Stimulated activated CD8-positive, alpha-beta memory T cell treated with anti-CD3 and anti-CD28 coated beads, Interleukin-12 subunit alpha, Interleukin-12 subunit beta, amount 100 ng/mL, for 24 hours (primary cell): ENCODE measurements around the gene ZNF584.

Experiments
- DNase-seq: peaks from one replicate; pipeline ENCODE4 v3.0.0-alpha.2; 2020; ENCODE audit errors: extremely low read depth

Gene ZNF584

GRCh38 chr19:58385891-58386575 lies 22.4 kb upstream of the ZNF584 start:
- DNase-seq: no peak

DNA sequence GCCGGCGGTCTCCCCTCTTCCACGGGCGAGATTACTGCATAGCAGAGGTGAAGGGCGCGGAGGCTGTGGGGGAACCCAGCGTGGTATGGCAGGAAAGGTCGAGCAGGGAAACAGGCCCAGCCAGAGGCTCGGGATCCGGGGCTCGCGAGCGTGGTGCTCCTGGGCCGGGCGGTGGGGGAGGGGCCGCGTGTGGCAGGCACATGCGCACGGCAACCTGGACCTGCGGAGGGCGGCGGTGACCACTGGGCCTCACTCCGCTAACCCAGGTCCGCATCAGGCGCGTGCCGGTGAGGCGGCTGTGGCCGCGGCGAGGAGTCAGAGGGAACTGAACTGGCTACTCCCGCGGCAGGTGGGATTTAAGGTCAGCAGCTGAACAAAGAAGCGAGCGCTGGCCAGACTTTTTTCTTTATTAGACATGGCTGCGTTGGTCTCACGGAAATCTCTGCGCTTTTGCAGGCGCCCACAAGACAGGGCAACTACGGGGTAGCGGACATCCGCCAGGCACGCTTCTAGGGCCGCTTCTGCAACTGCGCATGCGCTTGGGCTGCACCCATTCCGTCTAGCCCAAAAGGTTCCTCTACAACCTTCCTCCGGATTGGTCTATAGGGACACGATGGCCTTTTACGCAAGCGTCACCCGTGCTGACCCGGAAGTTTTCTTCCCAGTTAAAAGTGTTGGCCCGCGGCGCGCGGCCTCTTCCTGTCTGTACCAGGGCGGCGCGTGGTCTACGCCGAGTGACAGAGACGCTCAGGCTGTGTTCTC lies 21.7 kb upstream of the ZNF584 start, which contains the start of gene RPS5:
RPS5 (plus strand) TSS at position 694 of the 762 bp plus-strand sequence. CDS start 869 bp downstream, outside the sequence.
- peak; percentile 84 for DNase-seq

- no peak for DNase-seq
Measured at GRCh38 chr19:58387338-58388174, 20.9 kb upstream of the ZNF584 start.

DNA sequence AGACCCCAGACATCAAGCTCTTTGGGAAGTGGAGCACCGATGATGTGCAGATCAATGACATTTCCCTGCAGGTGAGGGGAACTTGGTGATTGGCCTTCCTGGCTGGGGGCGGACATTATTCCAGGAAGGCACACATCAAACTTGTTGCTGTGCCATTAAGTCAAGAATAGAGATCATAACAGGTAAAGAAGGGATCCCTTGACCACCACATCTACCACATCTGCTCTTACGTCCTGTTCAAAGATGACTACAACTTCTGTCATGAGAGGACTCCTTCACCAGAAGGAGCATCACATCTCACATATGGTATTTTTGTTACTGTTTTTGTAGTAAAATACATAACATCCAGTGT lies 20.3 kb upstream of the ZNF584 start:
- no peak for DNase-seq

DNA sequence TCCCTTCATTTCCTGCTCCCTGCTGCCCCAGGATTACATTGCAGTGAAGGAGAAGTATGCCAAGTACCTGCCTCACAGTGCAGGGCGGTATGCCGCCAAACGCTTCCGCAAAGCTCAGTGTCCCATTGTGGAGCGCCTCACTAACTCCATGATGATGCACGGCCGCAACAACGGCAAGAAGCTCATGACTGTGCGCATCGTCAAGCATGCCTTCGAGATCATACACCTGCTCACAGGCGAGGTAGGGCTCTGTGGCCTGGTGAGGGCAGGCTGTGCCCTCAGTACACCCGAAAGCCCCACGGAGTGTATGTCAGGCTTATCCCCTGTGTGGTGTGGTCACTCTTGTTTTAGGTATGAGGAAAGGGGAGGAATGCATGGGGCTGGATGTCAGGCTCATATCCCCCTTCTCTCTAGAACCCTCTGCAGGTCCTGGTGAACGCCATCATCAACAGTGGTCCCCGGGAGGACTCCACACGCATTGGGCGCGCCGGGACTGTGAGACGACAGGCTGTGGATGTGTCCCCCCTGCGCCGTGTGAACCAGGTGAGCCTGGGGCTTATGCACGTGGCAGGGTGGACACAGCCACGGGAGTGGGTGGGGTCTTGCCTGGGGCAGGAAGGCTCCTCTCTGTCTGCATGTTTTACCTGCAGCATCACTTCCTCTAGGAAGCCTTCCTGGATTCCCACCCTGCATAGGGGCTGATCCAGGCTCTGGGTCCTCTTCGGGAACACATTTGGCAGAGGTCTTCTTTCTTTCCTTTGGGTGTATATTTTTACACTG lies 15.3 kb upstream of the ZNF584 start:
- no peak for DNase-seq

DNA sequence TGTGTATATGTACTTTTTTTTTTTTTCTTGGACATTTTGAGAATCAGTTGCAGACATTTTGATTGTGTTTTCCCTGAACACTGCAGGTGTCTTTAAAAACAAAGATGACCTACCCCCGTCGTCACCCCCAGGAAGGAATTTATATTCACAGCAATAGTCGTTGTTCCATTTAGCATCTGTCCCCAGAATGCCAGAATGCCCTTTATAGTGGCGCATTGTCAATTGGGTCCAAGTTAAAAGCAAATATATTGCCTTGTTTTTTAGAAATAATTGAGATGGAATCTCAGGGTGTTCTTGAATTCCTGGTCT lies 14.8 kb upstream of the ZNF584 start:
- no peak for DNase-seq

- DNase-seq: no peak
Measured at GRCh38 chr19:58394821-58395219, 13.6 kb upstream of the ZNF584 start.

DNA sequence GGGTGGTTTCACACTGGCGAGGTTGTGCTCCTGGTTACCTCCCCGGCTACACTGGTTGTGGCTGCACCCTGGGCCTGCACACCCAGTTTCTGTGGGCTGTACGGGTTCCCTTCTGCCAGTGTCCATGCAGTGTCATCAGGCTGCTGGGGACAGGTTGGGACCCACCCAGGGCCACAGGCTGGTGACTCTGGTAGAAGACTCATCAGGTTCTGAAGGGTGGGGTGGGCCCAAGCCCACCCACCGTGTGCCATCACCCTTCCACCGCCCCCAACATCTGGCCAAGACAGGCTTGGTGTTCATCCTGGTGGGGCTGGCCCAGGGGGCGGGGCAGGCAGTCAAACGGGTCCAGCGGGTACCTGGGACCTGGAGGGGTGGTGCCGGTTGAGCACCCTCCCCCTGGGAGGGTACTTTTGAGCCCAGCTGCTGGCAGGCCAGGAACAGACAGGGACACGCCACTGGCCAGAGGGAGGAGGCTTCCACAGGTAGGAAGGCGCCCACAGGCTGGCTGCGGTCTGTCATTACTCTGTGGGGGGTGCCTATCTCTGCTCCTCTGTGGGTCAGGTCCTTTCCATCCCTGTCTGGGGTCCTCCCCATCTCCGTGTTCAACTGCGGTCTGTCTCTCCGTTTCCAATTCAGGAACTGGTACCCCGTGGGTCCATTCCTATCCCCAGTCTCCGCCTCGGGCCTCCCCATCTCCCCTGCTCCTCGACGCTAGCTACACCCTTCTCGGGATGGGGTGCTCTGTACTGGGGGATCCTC lies 13.1 kb upstream of the ZNF584 start, which contains the start of gene RNF225:
RNF225 (plus strand) TSS at position 437 of the 759 bp plus-strand sequence. CDS start 434 bp downstream, outside the sequence.
- no peak for DNase-seq

GRCh38 chr19:58395979-58396627 lies 12.3 kb upstream of the ZNF584 start:
- DNase-seq: no peak

DNA sequence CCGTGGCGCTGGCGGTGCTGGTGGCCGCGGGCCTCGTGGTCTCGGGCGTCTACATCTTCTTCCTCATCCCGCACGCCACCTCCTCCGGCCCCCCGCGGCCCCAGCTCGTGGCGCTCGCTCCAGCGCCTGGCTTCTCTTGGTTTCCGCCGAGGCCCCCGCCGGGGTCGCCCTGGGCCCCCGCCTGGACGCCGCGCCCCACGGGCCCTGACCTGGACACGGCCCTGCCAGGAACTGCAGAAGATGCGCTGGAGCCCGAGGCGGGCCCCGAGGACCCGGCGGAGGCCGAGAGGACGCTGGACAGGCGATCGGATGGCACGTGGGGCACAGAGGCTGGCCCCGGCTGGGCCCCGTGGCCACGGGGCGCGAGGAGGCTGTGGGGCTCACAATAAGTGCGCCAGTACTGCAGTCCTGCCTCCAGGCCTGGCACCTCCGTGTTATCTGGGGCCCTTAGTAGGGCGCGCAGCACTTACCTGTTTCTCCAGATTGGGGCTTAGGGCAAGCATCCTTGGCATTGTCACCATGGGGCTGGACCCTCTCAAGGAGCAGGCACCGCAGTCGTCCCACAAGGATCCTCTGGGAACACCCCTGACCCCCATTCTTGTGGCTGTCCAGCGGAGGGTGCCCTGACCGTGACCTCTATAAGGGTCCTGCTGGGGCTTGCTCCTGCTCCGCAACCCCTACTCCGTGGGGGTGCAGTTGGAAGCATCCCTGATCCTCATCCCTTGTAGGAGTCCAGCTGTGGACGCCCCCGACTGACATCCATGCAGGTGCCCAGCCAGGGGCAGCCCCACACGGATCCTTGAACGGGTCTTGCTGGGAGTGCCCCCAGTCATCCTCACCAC lies 11.5 kb upstream of the ZNF584 start:
- DNase-seq: no peak

DNA sequence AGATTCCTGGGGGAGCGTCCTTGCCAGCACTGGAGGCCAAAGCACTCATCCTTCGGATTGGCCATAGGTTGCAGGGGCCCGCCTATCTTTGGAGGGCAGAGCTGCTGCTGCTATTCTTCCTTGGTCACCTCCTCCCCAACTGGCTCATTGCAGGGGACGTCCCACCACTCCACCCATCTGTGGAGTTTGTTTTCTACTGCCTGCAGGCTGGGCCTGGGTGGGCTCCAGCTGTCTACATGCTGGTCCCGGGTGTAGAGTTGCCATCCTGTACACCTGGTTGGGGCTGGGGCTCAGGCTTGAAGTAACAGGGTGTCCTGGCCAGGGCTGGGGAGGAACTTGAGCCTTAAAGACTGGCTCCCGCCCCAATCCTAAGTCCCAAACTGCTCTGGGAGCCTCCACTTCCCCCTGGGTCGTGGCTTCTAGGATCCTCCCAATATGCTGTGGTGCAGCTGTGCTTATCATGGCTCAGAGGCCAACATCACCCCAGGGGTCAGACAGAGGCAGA lies 10.9 kb upstream of the ZNF584 start:
- no peak for DNase-seq

DNA sequence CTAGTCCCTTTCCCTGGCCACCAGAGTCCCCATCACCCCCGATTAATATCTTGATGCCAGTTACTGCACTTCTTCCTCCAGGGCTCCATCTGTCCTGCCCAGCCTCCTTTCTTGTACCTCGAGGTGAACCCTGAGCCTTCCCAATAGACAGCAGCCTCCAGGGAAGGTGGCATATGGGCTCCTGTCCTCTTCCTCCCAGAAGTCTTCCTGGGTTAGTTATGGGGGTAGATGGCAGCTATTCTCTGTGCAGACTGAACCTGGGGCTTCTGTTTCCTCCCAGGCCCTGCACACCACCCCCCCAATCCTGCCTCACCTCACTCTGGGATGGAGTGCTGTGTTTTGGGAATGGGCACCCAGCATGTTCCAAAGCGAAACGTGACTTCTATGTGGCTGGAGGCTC lies 10.4 kb upstream of the ZNF584 start:
- DNase-seq: no peak

DNA sequence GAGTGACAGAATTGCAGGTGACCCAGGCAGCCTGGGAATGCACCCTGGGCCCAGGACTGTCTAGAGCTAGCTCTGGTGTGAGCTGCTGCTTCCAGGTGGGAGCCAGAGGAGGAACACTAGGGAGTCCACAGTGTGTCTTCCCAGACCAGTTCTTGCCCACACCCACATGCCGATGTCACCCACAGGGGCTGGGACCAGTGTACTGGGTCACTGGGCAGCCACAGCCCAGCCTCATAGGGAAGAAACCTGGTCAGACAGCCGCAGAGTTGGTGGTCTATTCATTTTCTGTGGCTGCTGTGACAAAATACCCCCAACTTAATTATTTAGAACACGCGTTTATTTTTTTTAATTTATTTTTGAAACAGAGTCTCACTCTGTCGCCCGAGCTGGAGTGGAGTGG lies 9.9 kb upstream of the ZNF584 start:
- no peak for DNase-seq

DNA sequence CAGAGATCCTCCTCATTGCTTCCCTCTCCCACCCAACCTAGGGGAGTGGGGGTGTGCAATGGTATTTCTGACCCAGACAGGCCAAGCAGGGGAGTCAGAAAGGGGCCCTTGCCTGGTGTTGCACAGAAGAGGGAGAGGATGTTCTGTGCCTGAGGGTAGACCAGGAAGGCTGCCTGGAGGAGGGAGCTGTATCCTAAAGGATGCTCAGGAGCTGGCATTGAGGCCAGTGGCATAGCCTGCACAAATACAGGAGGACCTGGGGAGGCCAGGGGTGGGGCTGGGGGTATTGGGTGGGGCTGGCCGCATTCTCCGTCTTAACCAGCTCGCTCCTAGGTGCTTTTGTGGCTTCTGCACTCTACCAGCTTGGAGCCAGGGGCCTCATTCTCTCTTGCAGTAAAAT lies 8.5 kb upstream of the ZNF584 start:
- DNase-seq: no peak

DNA sequence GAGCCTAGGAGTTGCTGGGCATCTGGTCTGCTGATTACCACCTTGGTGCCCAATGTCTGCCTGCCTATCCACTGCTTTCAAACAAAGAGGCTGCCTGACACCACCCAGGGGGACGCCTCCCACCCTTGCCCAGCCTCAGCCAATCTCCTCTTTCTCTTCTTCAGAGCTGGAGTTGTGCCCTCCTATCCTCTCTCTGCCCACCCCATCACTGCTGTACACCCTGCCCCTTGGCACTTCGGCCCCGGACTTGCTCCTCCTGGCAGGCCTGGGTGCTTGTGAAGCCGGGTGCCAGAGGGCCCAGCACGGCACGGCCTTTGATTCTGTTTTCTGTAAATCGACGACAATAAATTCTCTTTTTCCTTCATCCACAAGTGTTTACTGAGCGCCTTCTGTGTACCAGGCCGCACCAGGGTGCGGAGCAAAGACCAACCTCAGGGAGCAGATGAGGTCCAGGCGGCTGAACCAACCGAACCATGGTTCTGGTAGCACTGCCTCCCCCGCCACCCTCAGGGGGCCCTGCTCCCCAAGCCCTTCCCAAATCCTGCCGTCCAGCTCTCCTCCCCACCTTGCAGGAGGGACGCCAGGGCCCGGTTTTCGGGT lies 8.0 kb upstream of the ZNF584 start:
- DNase-seq: no peak

- peak; percentile 96 for DNase-seq
Measured at GRCh38 chr19:58400916-58401839, 7.3 kb upstream of the ZNF584 start.

GRCh38 chr19:58401840-58402421 lies 6.5 kb upstream of the ZNF584 start:
- DNase-seq: no peak
